K562 (cell line): ENCODE results near the gene GLCCI1. TPM values are rescaled to one million over a fixed set of nuclear protein-coding genes. Genes with fewer than 3 reads are reported as not detected.

Experiments
- ARHGAP35 ChIP-seq: fragments of 450-650 bp; IDR thresholded peaks from 2 replicates; pipeline ENCODE4 v1.6.1; 2018; ENCODE audit not compliant: partially characterized antibody
- ATF7 ChIP-seq: fragments of 450-650 bp; IDR thresholded peaks from 2 replicates; pipeline ENCODE4 v1.7.1; 2014; ENCODE audit warnings: mild to moderate bottlenecking, moderate library complexity
- EHMT2 ChIP-seq: fragments of 450-650 bp; IDR thresholded peaks from 2 replicates; pipeline ENCODE4 v1.6.1; 2018; ENCODE audit warnings: antibody characterized with exemption
- ETV1 ChIP-seq: fragments of 450-650 bp; conservative IDR thresholded peaks from 2 replicates; pipeline ENCODE4 v1.6.1; 2016; ENCODE audit warnings: missing genetic modification characterization, control low read depth, low read depth, missing compliant biosample characterization
- HINFP ChIP-seq: fragments of 450-650 bp; conservative IDR thresholded peaks from 2 replicates; pipeline ENCODE4 v1.6.1; 2016; ENCODE audit warnings: missing genetic modification characterization, low read depth, mild to moderate bottlenecking, control low read depth, missing compliant biosample characterization
- MBD1 ChIP-seq: fragments of 250-450 bp; sonication (Bioruptor Pico); IDR thresholded peaks from 2 replicates; pipeline ENCODE4 v1.8.0; 2022; ENCODE audit warnings: inconsistent platforms
- NFXL1 ChIP-seq: fragments of 450-650 bp; formaldehyde crosslinking; IDR thresholded peaks from 2 replicates; pipeline ENCODE4 v1.4.0; 2021; ENCODE audit warnings: mild to moderate bottlenecking
- RERE ChIP-seq: sonication (generic); formaldehyde crosslinking; IDR thresholded peaks from 2 replicates; pipeline ENCODE4 v1.8.0; 2023; ENCODE audit warnings: missing genetic modification reagents, mild to moderate bottlenecking, borderline replicate concordance
- SOX6 ChIP-seq: fragments of 450-650 bp; IDR thresholded peaks from 2 replicates; pipeline ENCODE4 v1.6.1; 2014; ENCODE audit warnings: mild to moderate bottlenecking
- ZNF507 ChIP-seq: conservative IDR thresholded peaks from 2 replicates; pipeline ENCODE4 v1.6.1; 2017; ENCODE audit warnings: missing genetic modification characterization, missing compliant biosample characterization
- ZNF592 ChIP-seq: fragments of 450-650 bp; IDR thresholded peaks from 2 replicates; pipeline ENCODE4 v1.6.1; 2017; ENCODE audit warnings: antibody characterized with exemption, mild to moderate bottlenecking
- ZNF766 ChIP-seq: fragments of 200-800 bp; sonication (Bioruptor generic); conservative IDR thresholded peaks from 2 replicates; pipeline ENCODE4 v1.6.1; 2016; ENCODE audit warnings: missing genetic modification characterization, missing compliant biosample characterization
- ZSCAN32 ChIP-seq: fragments of 450-650 bp; formaldehyde crosslinking; IDR thresholded peaks from 2 replicates; pipeline ENCODE4 v1.4.0; 2020; ENCODE audit warnings: mild to moderate bottlenecking, moderate library complexity
- polyA plus RNA-seq, 8 experiments: library from polyadenylated mRNA; depleted of rRNA in 4 of 8; stranded (reverse) in 5 of 8; unstranded in 3 of 8; fragments of >200 nt; fragmentation: Nextera tagmentation in 2 of 8; fragmentation: Illumina TruSeq in 1 of 8; extraction: Ambion mirVana in 2 of 8; extraction: Trizol in 1 of 8; gene quantifications; 2 replicates each; pipeline versions ENCODE4 v1.2.1 to v1.2.3, GENCODE V29; 2011 to 2014; ENCODE audit warnings: inconsistent platforms in 1 of 8, missing spikeins in 1 of 8
- total RNA-seq, 7 experiments: library from RNA; depleted of rRNA in 6 of 7; stranded (reverse); fragments of >200 nt in 6 of 7; fragmentation: Illumina TruSeq in 2 of 7; extraction: Trizol in 2 of 7; gene quantifications; 2 replicates each; pipeline versions ENCODE4 v1.2.1 to v1.2.3, GENCODE V29; 2011 to 2021; ENCODE audit warnings: low replicate concordance in 1 of 7

GLCCI1 gene
- total and polyA plus RNA-seq, 9 of the 15 experiments (the other 6 are each of a cell fraction or from before 2014, with no cell fraction given) = 2.7 to 11.9 (median 7.2) TPM

GRCh38 chr7:8131694-8132605 lies 163.4 kb downstream of the GLCCI1 start (continued):
- TF ChIP-seq ZNF592 (no peak; the same call in none of the 2 replicates), ZSCAN32 (CRISPR knock-in tag) (no peak), MBD1 (CRISPR knock-in tag) (no peak), SOX6 (0 out of 2 replicates have a peak, but pooled peaks have one; percentile 38), ETV1 (no peak), ZNF766 (CRISPR knock-in tag) (peak; percentile 68; the same call in 1 of the 2 replicates), HINFP (tag) (no peak), EHMT2 (peak; percentile 72), ARHGAP35 (no peak), ATF7 (no peak), RERE (CRISPR knock-in tag) (no peak), ZNF507 (tag) (no peak), NFXL1 (CRISPR knock-in tag) (no peak)
